Measurements from ENCODE around the gene SLFN13. TPM values are rescaled to one million over a fixed set of nuclear protein-coding genes. Genes with fewer than 3 reads are reported as not detected.
"Not testable (repeated sequence)": the region's sequence is repeated elsewhere in the genome, so short reads cannot be mapped to it uniquely, and the experiment has no call there.

SLFN13 gene
- polyA plus RNA-seq, 1 of the 3 experiments (the other 2 are of a cell fraction): under 0.01 TPM

GRCh38 chr17:35416659-35417058 is 31.9 kb downstream of the SLFN13 start:
- no peak overlapping the region for H3K4me2 ChIP-seq
- H3K27ac ChIP-seq (ENCODE audit: low read depth in 2 of 2, low read length in 1 of 2): no peak overlapping the region
- peaks cover 10 to 67% of the 10 kb centered on the region in 2 experiments for H3K36me3 ChIP-seq (replicated peaks in 1 of 2; ENCODE audit: control insufficient read depth in 1 of 2, insufficient read depth in 2 of 2, low read length in 1 of 2)
- H3F3A ChIP-seq (replicated peaks; ENCODE audit: insufficient read depth): no peaks in the 10 kb centered on the region
- no peaks in the 10 kb centered on the region for H4K20me1 ChIP-seq (ENCODE audit: insufficient read depth)
- H3K79me2 ChIP-seq (ENCODE audit: insufficient read depth): peaks cover 32% of the 10 kb centered on the region
- H3K27me3 ChIP-seq (ENCODE audit: insufficient read depth): no peaks in the 10 kb centered on the region
- TF ChIP-seq FOXJ3 (CRISPR knock-in tag; IDR thresholded peaks at IDR 0.05): no peak
- TF ChIP-seq RXRA (IDR thresholded peaks at IDR 0.05; ENCODE audit: borderline replicate concordance, low read depth): no peak
- TF ChIP-seq SMC3 (IDR thresholded peaks at IDR 0.05; ENCODE audit: low read depth, low read length): no peak
- no peak for TF ChIP-seq TEAD4 (IDR thresholded peaks at IDR 0.05; ENCODE audit: borderline replicate concordance, insufficient read depth)
- no peak for TF ChIP-seq ELF1 (IDR thresholded peaks at IDR 0.05)
- no peak for TF ChIP-seq EP300 (IDR thresholded peaks at IDR 0.05; ENCODE audit: borderline replicate concordance in 1 of 2, low read depth in 1 of 2, low read length in 1 of 2)
- TF ChIP-seq POLR2AphosphoS5 (IDR thresholded peaks at IDR 0.05; ENCODE audit: low read depth, low read length): no peak
- TF ChIP-seq ZBTB33 (IDR thresholded peaks at IDR 0.05; ENCODE audit: borderline replicate concordance, low read depth): no peak
- no peak for TF ChIP-seq CHD2 (IDR thresholded peaks at IDR 0.05; ENCODE audit: low read length, partially characterized antibody)
- TF ChIP-seq MXI1 (IDR thresholded peaks at IDR 0.05; ENCODE audit: low read depth, low read length): no peak
- no peak for TF ChIP-seq MEF2A (IDR thresholded peaks at IDR 0.05; ENCODE audit: borderline replicate concordance, low read depth)
- no peak for TF ChIP-seq RFX5 (IDR thresholded peaks at IDR 0.05; ENCODE audit: low read length)
- no peak for TF ChIP-seq NFIC (IDR thresholded peaks at IDR 0.05; ENCODE audit: borderline replicate concordance)
- no peak for TF ChIP-seq MAX (IDR thresholded peaks at IDR 0.05; ENCODE audit: low read depth)
- 43% methylated on average over 2 of the region's 2 CpGs for WGBS (ENCODE audit: low lambda C conversion rate)
- H2AFZ ChIP-seq (ENCODE audit: low read depth): no peak overlapping the region
- H3K9me2 ChIP-seq: no peaks in the 10 kb centered on the region
- no peaks in the 10 kb centered on the region for H3K4me1 ChIP-seq (ENCODE audit: control insufficient read depth in 1 of 2, insufficient read depth in 2 of 2, low read depth in 1 of 2, low read length in 1 of 2)
- H3K9me3 ChIP-seq: no peaks in the 10 kb centered on the region
- H3K4me3 ChIP-seq (ENCODE audit: low read depth in 2 of 2, low read length in 1 of 2): no peak overlapping the region
- ChIA-PET CTCF (no interaction called here), POLR2A (no interaction called here)
- H3K9ac ChIP-seq: no peak overlapping the region
- DNase-seq: no peak

- H3K9me2 ChIP-seq; H3K9me3 ChIP-seq; DNase-seq; H3K4me3 ChIP-seq (ENCODE audit: low read depth in 2 of 2, low read length in 1 of 2); POLR2A ChIA-PET; CTCF ChIA-PET; H2AFZ ChIP-seq (ENCODE audit: low read depth); H3K27ac ChIP-seq (ENCODE audit: low read depth in 2 of 2, low read length in 1 of 2); H3F3A ChIP-seq (replicated peaks; ENCODE audit: insufficient read depth); H3K27me3 ChIP-seq (ENCODE audit: insufficient read depth); H3K9ac ChIP-seq; H3K4me1 ChIP-seq (ENCODE audit: control insufficient read depth in 1 of 2, insufficient read depth in 2 of 2, low read depth in 1 of 2, low read length in 1 of 2); H3K4me2 ChIP-seq; H4K20me1 ChIP-seq (ENCODE audit: insufficient read depth): not testable (repeated sequence)
- Histone ChIP-seq H3K36me3 (replicated peaks in 1 of 2; ENCODE audit: control insufficient read depth in 1 of 2, insufficient read depth in 2 of 2, low read length in 1 of 2) (peaks cover 25 to 68% of the 10 kb centered on the region in 2 experiments), H3K79me2 (ENCODE audit: insufficient read depth) (peaks cover 31% of the 10 kb centered on the region)
- 42% methylated on average over 2 of the region's 2 CpGs for WGBS (ENCODE audit: low lambda C conversion rate)
Observed at GRCh38 chr17:35414707-35415106, 33.9 kb downstream of the SLFN13 start.

Measured in SK-N-SH (cell line).